ENCODE results near the gene ULK1. TPM values are rescaled to one million over a fixed set of nuclear protein-coding genes. Genes with fewer than 3 reads are reported as not detected.
A peak's percentile ranks its signal among the peaks of the same experiment; 100 is the strongest.

Gene ULK1
- total RNA-seq, result 54.2 to 65.7 TPM (median 56.1 TPM) in 3 replicates
- long read RNA-seq, full-length matches to known transcripts, result 10 of 86 reads
- long read RNA-seq, partial matches to known transcripts, result 69 of 86 reads
- long read RNA-seq, other reads (novel, unspliced or antisense), result 7 of 86 reads

DNA sequence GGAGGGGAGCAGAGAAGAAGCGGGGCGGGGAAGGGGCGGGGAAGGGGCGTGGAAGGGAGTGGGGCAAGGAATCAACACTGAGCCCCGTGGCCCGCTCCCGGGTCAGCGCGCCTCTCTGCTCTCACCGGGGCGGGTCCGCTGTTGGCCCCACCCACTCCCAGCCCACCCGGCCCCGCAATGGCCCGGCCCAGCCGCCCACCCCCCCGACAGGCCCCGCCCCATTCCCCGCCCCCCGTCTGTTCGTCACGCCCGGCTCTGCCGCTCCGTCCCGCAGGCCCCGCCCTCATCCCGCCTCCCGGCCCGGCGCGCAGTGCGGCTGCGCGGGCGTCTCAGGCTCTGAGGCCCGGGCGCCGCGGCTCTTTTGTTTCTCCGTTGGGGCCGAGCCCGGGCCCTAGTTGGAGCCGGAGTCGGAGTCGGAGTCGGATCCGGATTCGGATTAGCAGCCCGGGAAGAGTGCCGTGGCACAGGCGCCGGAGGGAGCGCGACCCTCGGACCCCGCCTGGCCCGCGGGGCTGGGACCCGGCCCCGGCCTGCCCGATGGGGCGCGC, at the start of gene ULK1:
TSS of gene ULK1 (plus strand) at position 310 of the 548 bp plus-strand sequence. CDS start 380 bp downstream, outside the sequence.
- TF ChIP-seq, protein P1, sequence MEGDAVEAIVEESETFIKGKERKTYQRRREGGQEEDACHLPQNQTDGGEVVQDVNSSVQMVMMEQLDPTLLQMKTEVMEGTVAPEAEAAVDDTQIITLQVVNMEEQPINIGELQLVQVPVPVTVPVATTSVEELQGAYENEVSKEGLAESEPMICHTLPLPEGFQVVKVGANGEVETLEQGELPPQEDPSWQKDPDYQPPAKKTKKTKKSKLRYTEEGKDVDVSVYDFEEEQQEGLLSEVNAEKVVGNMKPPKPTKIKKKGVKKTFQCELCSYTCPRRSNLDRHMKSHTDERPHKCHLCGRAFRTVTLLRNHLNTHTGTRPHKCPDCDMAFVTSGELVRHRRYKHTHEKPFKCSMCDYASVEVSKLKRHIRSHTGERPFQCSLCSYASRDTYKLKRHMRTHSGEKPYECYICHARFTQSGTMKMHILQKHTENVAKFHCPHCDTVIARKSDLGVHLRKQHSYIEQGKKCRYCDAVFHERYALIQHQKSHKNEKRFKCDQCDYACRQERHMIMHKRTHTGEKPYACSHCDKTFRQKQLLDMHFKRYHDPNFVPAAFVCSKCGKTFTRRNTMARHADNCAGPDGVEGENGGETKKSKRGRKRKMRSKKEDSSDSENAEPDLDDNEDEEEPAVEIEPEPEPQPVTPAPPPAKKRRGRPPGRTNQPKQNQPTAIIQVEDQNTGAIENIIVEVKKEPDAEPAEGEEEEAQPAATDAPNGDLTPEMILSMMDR (IDR thresholded peaks at IDR 0.05), result no peak
- Mint-ChIP-seq H3K4me1 (ENCODE audit: low read depth) (peaks cover 20% of the 10 kb centered on the region), H3K9me3 (ENCODE audit: low read depth) (no peaks in the 10 kb centered on the region), H3K4me3 (ENCODE audit: unreplicated experiment) (peak within 1 kb of the TSS; percentile 78), H3K27me3 (ENCODE audit: low read depth) (peaks cover 2% of the 10 kb centered on the region), H3K27ac (ENCODE audit: unreplicated experiment) (peak within 1 kb of the TSS; percentile 86), H3K36me3 (ENCODE audit: low read depth) (no peaks in the 10 kb centered on the region)
- DNase-seq (ENCODE audit: low spot score), result peak; percentile 95

GRCh38 chr12:131844656-131845055, 49.8 kb upstream of the ULK1 start:
- no peak for DNase-seq (ENCODE audit: low spot score)
- H3K27ac Mint-ChIP-seq (ENCODE audit: unreplicated experiment), result no peak overlapping the region
- no peaks in the 10 kb centered on the region for H3K36me3 Mint-ChIP-seq (ENCODE audit: low read depth)
- no peaks in the 10 kb centered on the region for H3K4me1 Mint-ChIP-seq (ENCODE audit: low read depth)
- TF ChIP-seq, protein P1 (IDR thresholded peaks at IDR 0.05), result no peak
- H3K9me3 Mint-ChIP-seq (ENCODE audit: low read depth), result no peaks in the 10 kb centered on the region
- H3K27me3 Mint-ChIP-seq (ENCODE audit: low read depth), result no peaks in the 10 kb centered on the region
- H3K4me3 Mint-ChIP-seq (ENCODE audit: unreplicated experiment), result no peak overlapping the region

DNA sequence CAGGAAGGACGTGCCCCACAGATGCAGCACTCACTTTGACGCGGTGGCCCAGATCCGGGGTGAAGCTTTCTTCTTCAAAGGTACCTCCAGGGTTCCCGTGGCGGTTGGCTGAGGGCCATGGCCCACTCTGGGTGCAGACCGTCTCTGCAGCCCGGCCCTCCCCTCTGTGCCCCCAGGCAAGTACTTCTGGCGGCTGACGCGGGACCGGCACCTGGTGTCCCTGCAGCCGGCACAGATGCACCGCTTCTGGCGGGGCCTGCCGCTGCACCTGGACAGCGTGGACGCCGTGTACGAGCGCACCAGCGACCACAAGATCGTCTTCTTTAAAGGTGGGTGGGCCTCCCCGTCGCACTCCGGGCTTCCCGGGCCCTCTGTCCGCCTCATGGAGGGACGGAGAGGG, 49.3 kb upstream of the ULK1 start:
- Mint-ChIP-seq H3K4me1 (ENCODE audit: low read depth) (no peaks in the 10 kb centered on the region), H3K4me3 (ENCODE audit: unreplicated experiment) (no peak overlapping the region), H3K27me3 (ENCODE audit: low read depth) (no peaks in the 10 kb centered on the region), H3K36me3 (ENCODE audit: low read depth) (no peaks in the 10 kb centered on the region), H3K9me3 (ENCODE audit: low read depth) (no peaks in the 10 kb centered on the region), H3K27ac (ENCODE audit: unreplicated experiment) (no peak overlapping the region)
- TF ChIP-seq, protein P1 (IDR thresholded peaks at IDR 0.05), result no peak
- no peak for DNase-seq (ENCODE audit: low spot score)

- Mint-ChIP-seq H3K4me3 (ENCODE audit: unreplicated experiment) (no peak overlapping the region), H3K27me3 (ENCODE audit: low read depth) (no peaks in the 10 kb centered on the region), H3K27ac (ENCODE audit: unreplicated experiment) (no peak overlapping the region), H3K36me3 (ENCODE audit: low read depth) (no peaks in the 10 kb centered on the region), H3K4me1 (ENCODE audit: low read depth) (no peaks in the 10 kb centered on the region), H3K9me3 (ENCODE audit: low read depth) (no peaks in the 10 kb centered on the region)
- TF ChIP-seq, protein P1 (IDR thresholded peaks at IDR 0.05), result no peak
- DNase-seq (ENCODE audit: low spot score), result no peak
These were observed 47.0 kb upstream of the ULK1 start for GRCh38 chr12:131847456-131847855.

DNA sequence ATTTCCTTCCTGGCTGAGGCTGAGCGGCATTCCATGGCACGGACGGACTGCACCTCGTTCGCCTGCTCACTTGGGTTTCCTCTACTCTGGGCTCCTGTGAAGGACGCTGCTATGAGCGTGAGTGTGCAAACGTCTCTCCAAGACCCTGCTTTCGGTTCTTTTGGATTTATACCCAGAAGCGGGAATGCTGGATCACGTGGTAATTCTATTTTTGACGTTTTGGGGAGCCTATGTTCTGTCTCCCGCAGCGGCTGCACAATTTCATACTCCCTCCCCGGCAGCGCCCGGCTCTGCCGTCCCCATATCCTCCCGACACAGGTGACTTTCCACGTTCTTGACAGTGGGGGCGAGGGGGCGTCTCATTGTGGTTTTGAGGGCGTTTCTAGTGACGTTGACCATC, 45.7 kb upstream of the ULK1 start:
- no peaks in the 10 kb centered on the region for H3K27me3 Mint-ChIP-seq (ENCODE audit: low read depth)
- no peaks in the 10 kb centered on the region for H3K4me1 Mint-ChIP-seq (ENCODE audit: low read depth)
- TF ChIP-seq, protein P1 (IDR thresholded peaks at IDR 0.05), result no peak
- H3K36me3 Mint-ChIP-seq (ENCODE audit: low read depth), result no peaks in the 10 kb centered on the region
- no peaks in the 10 kb centered on the region for H3K9me3 Mint-ChIP-seq (ENCODE audit: low read depth)
- DNase-seq (ENCODE audit: low spot score), result no peak
- H3K4me3 Mint-ChIP-seq (ENCODE audit: unreplicated experiment), result no peak overlapping the region
- no peak overlapping the region for H3K27ac Mint-ChIP-seq (ENCODE audit: unreplicated experiment)
